ENCODE results near the gene CAMKMT. TPM values are rescaled to one million over a fixed set of nuclear protein-coding genes. Genes with fewer than 3 reads are reported as not detected.
A peak's percentile ranks its signal among the peaks of the same experiment; 100 is the strongest.

Gene CAMKMT
- total RNA-seq, 1 experiment from 2014 or later, result 19.6 TPM

DNA sequence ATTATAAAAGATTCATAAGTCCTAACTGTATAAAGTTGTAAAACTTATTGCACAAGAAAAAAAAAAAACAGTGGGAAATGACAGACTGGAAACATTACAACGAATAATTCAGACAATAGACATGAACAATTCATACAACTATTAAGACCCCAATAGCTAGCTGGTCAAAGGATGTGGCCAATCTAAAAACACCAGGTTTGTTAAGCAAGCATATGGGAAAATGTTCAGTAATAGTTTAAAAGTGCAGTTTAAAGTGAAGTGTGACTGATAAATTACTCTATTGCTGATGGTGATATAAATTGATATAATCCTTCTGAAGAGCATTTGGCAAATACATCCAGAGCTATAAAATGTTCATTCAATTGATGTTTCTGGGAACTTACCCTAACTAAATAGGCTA lies 289.0 kb downstream of the CAMKMT start:
- DNase-seq, result no peak
- no peak overlapping the region for H3K4me3 ChIP-seq (ENCODE audit: insufficient read depth, low read depth, low read length)
- no peaks in the 10 kb centered on the region for H3K27me3 ChIP-seq (ENCODE audit: control insufficient read depth, insufficient read depth, low read length)
- no peaks in the 10 kb centered on the region for H3K36me3 ChIP-seq (replicated peaks; ENCODE audit: control insufficient read depth, insufficient read depth, low read length)

DNA sequence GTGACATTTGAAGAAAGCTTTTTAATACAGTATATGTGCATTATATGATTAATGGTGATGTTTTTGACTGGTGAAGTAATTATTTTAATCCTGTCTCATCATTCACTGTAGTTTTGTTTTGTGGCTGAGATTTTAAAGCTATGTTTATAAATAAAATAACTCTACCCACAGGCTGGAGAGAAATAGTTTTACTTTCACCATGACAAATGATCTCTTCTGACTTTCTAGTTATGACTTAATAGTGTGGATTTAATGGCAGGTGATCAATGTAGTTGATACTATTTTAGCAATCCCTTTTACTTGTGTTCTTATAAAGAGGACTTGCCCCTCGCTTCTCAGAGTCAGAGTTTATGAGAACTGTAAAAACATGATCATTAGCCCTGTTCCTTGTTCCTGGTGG lies 290.2 kb downstream of the CAMKMT start:
- no peak overlapping the region for H3K4me3 ChIP-seq (ENCODE audit: insufficient read depth, low read depth, low read length)
- no peak for DNase-seq
- H3K36me3 ChIP-seq (replicated peaks; ENCODE audit: control insufficient read depth, insufficient read depth, low read length), result no peaks in the 10 kb centered on the region
- no peaks in the 10 kb centered on the region for H3K27me3 ChIP-seq (ENCODE audit: control insufficient read depth, insufficient read depth, low read length)

DNA sequence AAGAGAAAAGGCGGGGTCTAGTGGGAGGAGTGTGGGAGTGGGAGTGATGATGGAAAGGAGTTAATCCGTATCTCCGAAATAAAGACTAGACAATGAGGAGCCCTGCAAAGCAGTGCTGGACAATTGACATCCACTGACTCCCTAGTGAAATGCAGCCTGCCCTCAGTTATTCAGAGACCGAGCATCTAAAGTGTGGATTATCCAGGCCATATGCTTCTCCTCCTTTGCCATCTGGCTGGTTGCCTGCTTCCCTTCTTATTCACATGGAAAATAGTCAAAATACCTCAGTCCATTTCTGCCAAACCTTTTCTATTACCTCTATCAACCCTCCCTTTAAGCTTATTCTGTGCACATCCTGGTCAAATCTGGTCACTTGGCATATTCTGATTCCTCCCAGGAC lies 291.0 kb downstream of the CAMKMT start:
- Histone ChIP-seq H3K36me3 (replicated peaks; ENCODE audit: control insufficient read depth, insufficient read depth, low read length) (no peaks in the 10 kb centered on the region), H3K27me3 (ENCODE audit: control insufficient read depth, insufficient read depth, low read length) (no peaks in the 10 kb centered on the region), H3K4me3 (ENCODE audit: insufficient read depth, low read depth, low read length) (no peak overlapping the region)
- DNase-seq, result no peak

DNA sequence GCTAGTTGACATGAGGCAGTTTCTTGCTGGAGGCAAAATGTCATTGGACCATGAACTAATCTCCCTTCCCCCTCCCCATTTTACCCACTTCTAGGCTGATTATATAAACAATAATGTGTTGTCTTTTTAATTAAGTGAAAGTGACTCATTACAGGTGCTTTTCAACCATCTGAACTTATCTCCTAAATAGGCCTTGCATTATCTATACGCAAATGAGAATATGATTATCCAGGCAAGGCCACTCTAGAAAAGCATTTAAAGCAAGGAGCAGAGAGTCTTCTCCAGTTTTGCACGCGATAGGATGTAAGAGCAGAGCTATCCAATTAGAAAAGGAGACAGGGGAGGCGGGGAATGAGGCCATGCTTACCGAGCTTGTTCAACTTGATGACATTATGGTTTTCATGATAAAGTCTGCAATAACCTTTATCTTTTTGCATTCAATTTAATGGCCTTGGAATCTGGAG lies 293.7 kb downstream of the CAMKMT start:
- H3K36me3 ChIP-seq (replicated peaks; ENCODE audit: control insufficient read depth, insufficient read depth, low read length), result no peaks in the 10 kb centered on the region
- DNase-seq, result no peak
- no peaks in the 10 kb centered on the region for H3K27me3 ChIP-seq (ENCODE audit: control insufficient read depth, insufficient read depth, low read length)
- no peak overlapping the region for H3K4me3 ChIP-seq (ENCODE audit: insufficient read depth, low read depth, low read length)

DNA sequence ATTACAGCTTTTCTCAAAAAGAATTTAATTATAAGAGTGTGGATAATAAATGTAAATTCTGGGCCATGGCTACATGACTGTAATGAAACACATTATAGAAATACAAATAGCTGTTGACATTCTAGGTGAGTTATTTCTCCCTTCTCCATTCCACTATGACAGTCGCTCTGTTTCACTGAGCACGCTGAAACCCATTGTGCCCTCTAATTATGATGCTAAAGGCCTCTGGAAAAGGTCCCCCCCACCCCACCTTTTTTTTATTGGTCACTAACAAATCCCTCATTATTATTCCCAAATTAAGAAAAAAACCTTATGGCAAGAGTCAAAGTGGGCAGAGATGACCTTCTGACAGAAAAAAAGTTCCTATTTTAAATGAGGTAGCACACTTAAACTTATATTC lies 294.7 kb downstream of the CAMKMT start:
- H3K4me3 ChIP-seq (ENCODE audit: insufficient read depth, low read depth, low read length), result no peak overlapping the region
- no peaks in the 10 kb centered on the region for H3K27me3 ChIP-seq (ENCODE audit: control insufficient read depth, insufficient read depth, low read length)
- no peaks in the 10 kb centered on the region for H3K36me3 ChIP-seq (replicated peaks; ENCODE audit: control insufficient read depth, insufficient read depth, low read length)
- no peak for DNase-seq

DNA sequence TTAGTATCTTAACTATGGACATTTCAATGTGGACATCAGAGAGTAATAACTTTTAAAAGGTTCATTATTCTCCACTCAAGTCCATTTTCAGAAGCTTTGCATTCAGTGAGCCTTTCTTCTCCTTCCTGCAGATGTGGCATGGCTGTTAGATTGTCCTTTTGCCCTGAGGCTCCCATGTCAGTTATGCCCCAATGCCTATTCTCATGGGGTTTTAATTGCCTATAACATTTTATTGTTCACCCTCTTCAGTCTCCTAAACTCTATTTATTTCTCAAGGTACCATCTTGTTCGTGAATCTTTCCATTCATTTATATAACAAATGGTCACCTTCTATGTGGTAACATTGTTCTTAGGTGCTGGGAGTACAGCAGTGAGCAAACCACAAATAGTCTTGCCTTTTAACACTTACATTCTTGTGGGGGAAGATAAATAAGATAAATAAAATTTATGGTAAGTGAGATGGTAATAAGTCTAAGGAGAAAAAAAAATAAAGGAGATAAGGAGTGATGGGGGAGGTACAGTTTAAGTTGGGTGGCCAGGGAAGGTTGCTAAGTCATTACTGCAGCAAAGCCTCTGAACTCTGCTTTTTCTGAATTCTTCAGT lies 301.8 kb downstream of the CAMKMT start:
- no peak for DNase-seq
- no peaks in the 10 kb centered on the region; the same call in 1 of the 2 replicates for H3K27me3 ChIP-seq (ENCODE audit: control insufficient read depth, insufficient read depth, low read length)
- no peaks in the 10 kb centered on the region for H3K36me3 ChIP-seq (replicated peaks; ENCODE audit: control insufficient read depth, insufficient read depth, low read length)
- no peak overlapping the region for H3K4me3 ChIP-seq (ENCODE audit: insufficient read depth, low read depth, low read length)

DNA sequence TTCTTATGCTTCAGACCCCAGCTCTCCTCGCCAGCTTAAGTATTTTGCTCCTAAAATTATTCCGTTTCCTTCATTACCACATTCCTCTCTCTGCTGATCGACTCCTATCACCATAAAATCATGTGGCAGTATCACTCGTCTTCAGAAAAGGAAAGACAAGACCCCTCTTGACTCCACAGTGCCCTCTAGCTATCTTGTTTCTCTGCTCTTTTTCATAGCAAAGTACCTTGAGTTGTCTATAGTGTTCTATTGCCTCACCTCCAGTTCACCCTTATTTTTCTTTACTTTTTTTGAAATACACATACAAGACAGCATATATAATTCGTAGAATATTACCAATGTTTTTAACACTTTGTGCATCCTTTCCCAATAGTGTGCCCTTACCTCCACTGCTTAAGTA lies 306.6 kb downstream of the CAMKMT start:
- Histone ChIP-seq H3K27me3 (ENCODE audit: control insufficient read depth, insufficient read depth, low read length) (peaks cover 2% of the 10 kb centered on the region; the same call in 1 of the 2 replicates), H3K36me3 (replicated peaks; ENCODE audit: control insufficient read depth, insufficient read depth, low read length) (no peaks in the 10 kb centered on the region), H3K4me3 (ENCODE audit: insufficient read depth, low read depth, low read length) (no peak overlapping the region)
- DNase-seq, result peak; percentile 37

DNA sequence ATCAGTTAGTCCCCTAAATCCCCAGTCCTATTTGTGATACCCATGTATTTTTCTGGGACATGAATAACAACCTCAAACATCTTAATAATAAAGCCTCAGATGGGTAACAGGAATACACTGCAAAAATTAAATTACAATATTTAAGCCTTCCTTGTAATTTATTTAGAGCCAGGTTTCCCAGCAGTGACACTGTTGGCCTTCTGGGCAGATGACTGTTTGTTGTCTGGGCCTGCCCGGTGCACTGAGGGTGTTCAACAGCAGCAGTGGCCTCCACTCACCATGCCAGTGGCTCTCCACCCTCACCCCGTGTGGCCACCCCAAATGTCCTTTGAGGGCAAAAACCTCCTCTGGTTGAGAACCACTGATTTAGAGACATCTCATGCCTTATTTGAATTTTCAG lies 309.5 kb downstream of the CAMKMT start:
- H3K4me3 ChIP-seq (ENCODE audit: insufficient read depth, low read depth, low read length), result no peak overlapping the region
- DNase-seq, result no peak
- peaks cover 2% of the 10 kb centered on the region; the same call in 1 of the 2 replicates for H3K27me3 ChIP-seq (ENCODE audit: control insufficient read depth, insufficient read depth, low read length)
- no peaks in the 10 kb centered on the region for H3K36me3 ChIP-seq (replicated peaks; ENCODE audit: control insufficient read depth, insufficient read depth, low read length)

DNA sequence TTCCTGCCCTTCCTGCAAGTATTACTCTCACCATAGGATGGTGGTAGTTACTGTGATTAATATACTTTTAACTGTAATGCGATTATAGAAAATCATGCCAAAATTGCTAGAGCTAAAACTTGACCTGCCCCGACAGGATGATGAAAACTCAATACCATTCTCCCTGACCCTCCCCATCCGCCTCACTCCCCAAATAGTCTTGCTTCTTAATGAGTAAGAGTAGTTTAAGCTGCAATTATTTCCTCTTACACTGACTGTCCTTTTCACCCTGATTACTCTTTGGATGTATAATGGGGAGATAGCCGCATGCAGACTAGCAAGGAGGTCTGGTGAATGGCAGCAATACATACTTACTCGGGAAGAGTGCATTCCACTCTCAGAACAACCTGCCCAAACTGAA lies 310.2 kb downstream of the CAMKMT start:
- H3K36me3 ChIP-seq (replicated peaks; ENCODE audit: control insufficient read depth, insufficient read depth, low read length), result no peaks in the 10 kb centered on the region
- no peak for DNase-seq
- peaks cover 2% of the 10 kb centered on the region; the same call in 1 of the 2 replicates for H3K27me3 ChIP-seq (ENCODE audit: control insufficient read depth, insufficient read depth, low read length)
- no peak overlapping the region for H3K4me3 ChIP-seq (ENCODE audit: insufficient read depth, low read depth, low read length)

DNA sequence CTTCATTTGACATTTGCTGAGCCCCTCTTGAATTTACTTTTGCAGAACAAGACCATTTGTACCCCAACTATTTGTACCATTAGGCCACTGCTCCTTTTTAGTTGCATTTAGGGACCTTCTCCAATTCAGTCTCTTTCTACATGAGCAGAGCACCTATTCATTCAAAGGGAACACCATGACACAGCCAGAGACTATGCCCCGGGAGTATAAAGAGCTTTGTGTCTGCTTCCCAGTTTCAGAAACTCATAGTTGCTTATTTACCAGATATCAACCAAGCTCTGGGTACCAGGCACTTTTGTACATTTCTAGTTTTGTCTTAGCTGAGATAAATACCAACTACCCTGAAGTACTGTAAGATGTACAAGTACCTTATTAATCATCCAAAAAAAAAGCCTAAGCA lies 310.7 kb downstream of the CAMKMT start:
- Histone ChIP-seq H3K36me3 (replicated peaks; ENCODE audit: control insufficient read depth, insufficient read depth, low read length) (no peaks in the 10 kb centered on the region), H3K27me3 (ENCODE audit: control insufficient read depth, insufficient read depth, low read length) (peaks cover 2% of the 10 kb centered on the region; the same call in 1 of the 2 replicates), H3K4me3 (ENCODE audit: insufficient read depth, low read depth, low read length) (no peak overlapping the region)
- DNase-seq, result no peak

DNA sequence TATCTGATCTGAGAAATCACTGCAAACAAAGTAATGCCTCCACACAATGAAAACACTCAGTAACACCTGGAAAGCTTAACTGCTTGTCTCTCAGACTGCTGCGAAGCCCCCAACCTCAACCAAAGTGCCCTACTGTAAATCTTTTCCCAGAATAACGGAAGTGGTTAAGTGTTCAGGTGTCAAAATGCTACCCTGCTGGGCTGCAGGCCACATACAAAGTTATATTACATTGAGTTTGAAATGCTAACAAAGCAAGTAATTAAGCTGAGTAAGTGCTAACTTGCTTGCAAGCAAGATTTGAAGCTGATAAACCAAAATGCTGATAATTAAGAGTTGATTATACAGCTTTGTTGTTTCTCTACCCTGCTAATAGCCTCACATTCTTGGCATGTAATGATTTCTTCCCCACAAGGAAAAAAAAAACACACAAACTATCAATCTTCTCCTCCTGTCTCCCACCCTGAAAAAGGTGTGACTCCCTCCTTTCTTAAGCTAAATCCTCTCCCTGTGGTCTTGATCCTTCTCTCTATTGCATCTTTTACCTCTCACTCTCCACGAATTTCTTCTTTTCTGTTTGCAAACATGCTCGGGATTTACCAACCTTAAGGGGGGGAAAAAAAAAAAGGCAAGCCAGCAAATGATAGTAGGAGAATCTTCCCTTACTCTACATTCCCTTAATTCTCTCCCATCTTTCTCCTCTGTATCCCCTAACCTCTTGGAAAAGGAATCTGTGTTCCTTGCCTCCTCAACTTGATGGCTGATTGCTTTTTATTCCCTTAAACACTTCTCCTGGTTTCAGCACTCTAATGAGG lies 312.9 kb downstream of the CAMKMT start:
- Histone ChIP-seq H3K27me3 (ENCODE audit: control insufficient read depth, insufficient read depth, low read length) (peaks cover 2% of the 10 kb centered on the region; the same call in 1 of the 2 replicates), H3K36me3 (replicated peaks; ENCODE audit: control insufficient read depth, insufficient read depth, low read length) (no peaks in the 10 kb centered on the region), H3K4me3 (ENCODE audit: insufficient read depth, low read depth, low read length) (no peak overlapping the region)
- DNase-seq, result no peak

DNA sequence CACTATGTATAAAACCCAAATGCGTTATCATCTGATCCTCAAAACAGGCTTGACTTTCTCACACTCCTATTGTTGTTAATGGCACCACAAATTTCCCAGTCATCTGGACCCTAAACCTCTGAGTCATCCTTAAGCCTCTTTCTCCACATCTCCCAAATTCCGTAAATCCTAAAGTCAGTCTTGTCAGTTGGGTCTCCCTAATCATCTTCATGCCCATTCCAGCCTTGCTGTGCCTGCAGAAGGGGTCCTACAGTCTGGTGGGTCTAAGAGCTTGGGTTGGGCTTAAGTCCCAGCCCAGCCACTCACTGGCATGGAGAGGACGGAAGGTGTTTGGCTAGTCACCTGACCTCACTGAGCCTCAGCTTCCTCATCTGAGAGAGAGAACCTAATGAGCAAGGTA lies 314.6 kb downstream of the CAMKMT start:
- H3K4me3 ChIP-seq (ENCODE audit: insufficient read depth, low read depth, low read length), result no peak overlapping the region
- DNase-seq, result no peak
- peaks cover 2% of the 10 kb centered on the region; the same call in 1 of the 2 replicates for H3K27me3 ChIP-seq (ENCODE audit: control insufficient read depth, insufficient read depth, low read length)
- H3K36me3 ChIP-seq (replicated peaks; ENCODE audit: control insufficient read depth, insufficient read depth, low read length), result no peaks in the 10 kb centered on the region

DNA sequence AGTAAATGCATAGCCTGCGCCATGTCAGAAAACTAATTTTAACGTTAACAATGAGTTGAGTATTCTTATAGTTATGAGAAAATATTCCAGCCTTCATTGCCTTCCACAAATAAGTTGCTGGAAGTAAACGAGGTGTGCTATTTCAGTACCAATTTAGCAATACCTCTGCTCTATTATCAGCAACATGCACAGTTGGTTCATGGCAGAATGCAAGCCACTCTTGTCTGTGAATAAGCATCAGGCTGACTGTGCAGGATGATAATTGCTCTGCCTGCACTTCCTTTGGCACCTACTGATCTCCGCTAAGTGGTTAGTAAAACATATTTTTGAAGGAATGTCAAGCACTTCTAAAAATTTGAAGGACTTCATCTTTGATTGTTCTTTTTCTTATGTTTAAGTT lies 317.8 kb downstream of the CAMKMT start:
- H3K27me3 ChIP-seq (ENCODE audit: control insufficient read depth, insufficient read depth, low read length), result no peaks in the 10 kb centered on the region; the same call in 1 of the 2 replicates
- DNase-seq, result no peak
- no peak overlapping the region for H3K4me3 ChIP-seq (ENCODE audit: insufficient read depth, low read depth, low read length)
- H3K36me3 ChIP-seq (replicated peaks; ENCODE audit: control insufficient read depth, insufficient read depth, low read length), result no peaks in the 10 kb centered on the region

DNA sequence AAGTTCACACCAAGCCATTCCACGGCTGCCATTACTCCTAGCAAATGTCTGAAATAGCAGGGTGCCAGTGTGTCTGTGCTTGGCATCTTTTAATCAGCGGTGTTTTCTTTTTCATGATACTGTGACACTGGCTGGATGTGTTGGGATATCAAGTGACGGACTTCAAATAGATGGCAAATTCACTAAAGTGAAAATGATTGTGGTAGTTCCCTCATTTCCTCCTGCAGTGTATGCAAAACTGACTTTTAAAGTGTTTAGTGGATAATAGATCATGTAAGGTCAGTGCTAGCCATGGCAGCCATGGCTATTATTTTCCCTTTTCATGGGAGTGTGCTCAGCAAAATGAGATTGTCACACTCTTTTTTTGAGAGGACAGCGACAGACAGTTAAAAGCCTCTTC lies 318.2 kb downstream of the CAMKMT start:
- Histone ChIP-seq H3K36me3 (replicated peaks; ENCODE audit: control insufficient read depth, insufficient read depth, low read length) (no peaks in the 10 kb centered on the region), H3K4me3 (ENCODE audit: insufficient read depth, low read depth, low read length) (no peak overlapping the region), H3K27me3 (ENCODE audit: control insufficient read depth, insufficient read depth, low read length) (no peaks in the 10 kb centered on the region; the same call in 1 of the 2 replicates)
- no peak for DNase-seq

DNA sequence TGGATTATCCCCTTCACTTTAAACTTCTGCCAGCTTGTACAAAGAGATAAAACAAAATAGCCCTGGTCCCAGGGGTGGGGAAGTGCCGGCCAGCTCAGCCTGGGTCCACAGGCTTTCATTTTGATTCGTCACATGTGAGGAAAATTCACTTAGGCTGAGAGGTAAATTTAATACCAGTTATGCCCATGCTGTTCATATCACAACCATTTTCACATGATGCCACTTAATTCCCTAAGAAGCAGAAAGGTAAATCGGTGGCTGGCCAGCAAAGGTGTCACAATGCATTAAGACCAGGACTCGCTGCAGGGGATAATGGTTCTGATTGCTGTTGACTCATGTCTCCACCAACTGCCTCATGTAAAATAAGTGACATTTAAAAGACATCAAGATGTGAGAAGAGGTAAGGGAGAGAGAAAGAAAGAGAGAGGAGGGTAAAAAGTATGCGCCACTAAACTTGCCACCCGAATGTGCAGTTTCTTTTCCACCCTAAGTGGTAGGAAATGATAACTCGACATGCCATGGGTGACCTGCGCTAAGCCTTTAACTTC lies 318.8 kb downstream of the CAMKMT start:
- Histone ChIP-seq H3K27me3 (ENCODE audit: control insufficient read depth, insufficient read depth, low read length) (no peaks in the 10 kb centered on the region; the same call in 1 of the 2 replicates), H3K36me3 (replicated peaks; ENCODE audit: control insufficient read depth, insufficient read depth, low read length) (no peaks in the 10 kb centered on the region), H3K4me3 (ENCODE audit: insufficient read depth, low read depth, low read length) (no peak overlapping the region)
- no peak for DNase-seq

All from H7 (cell line).